Measurements from ENCODE around the gene CLECL1. TPM values are rescaled to one million over a fixed set of nuclear protein-coding genes. Genes with fewer than 3 reads are reported as not detected.

CLECL1 gene
- polyA plus RNA-seq, 1 of the 3 experiments (the other 2 are of a cell fraction), result not detected

- TF ChIP-seq PBX3 (IDR thresholded peaks at IDR 0.05) (no peak), GATA2 (CRISPR knock-in tag; IDR thresholded peaks at IDR 0.05) (no peak), ZBTB33 (IDR thresholded peaks at IDR 0.05; ENCODE audit: borderline replicate concordance, low read depth) (no peak), FOXM1 (IDR thresholded peaks at IDR 0.05; ENCODE audit: low read depth) (no peak)
These were observed 20.6 kb upstream of the CLECL1 start (continued) for GRCh38 chr12:9753498-9753897.

- 5% methylated on average over 2 of the region's 2 CpGs for WGBS (ENCODE audit: low lambda C conversion rate)
These were observed 20.2 kb upstream of the CLECL1 start for GRCh38 chr12:9753073-9753472.

More at GRCh38 chr12:9753073-9753472, 20.2 kb upstream of the CLECL1 start:
- CTCF ChIA-PET, result interaction anchor here (0.7 to 1.2 kb wide), 2 partner anchors 61 to 66 kb away, joined by 3 to 4 read pairs; no protein-coding TSS in a partner anchor
- no peaks in the 10 kb centered on the region for H3K36me3 ChIP-seq (replicated peaks in 1 of 2; ENCODE audit: control insufficient read depth in 1 of 2, insufficient read depth in 2 of 2, low read length in 1 of 2)
- no peak for DNase-seq
- TF ChIP-seq FOSL2 (IDR thresholded peaks at IDR 0.05; ENCODE audit: borderline replicate concordance, low read depth) (no peak), POLR2AphosphoS5 (IDR thresholded peaks at IDR 0.05; ENCODE audit: low read depth, low read length) (no peak), RFX5 (IDR thresholded peaks at IDR 0.05; ENCODE audit: low read length) (no peak), ZBTB33 (IDR thresholded peaks at IDR 0.05; ENCODE audit: borderline replicate concordance, low read depth) (no peak), REST (IDR thresholded peaks at IDR 0.05; ENCODE audit: low read depth, low read length) (no peak), FOXM1 (IDR thresholded peaks at IDR 0.05; ENCODE audit: low read depth) (no peak), ELF1 (IDR thresholded peaks at IDR 0.05) (no peak), RAD21 (IDR thresholded peaks at IDR 0.05; ENCODE audit: low read length) (no peak), TAF1 (IDR thresholded peaks at IDR 0.05; ENCODE audit: borderline replicate concordance, low read depth, low read length) (no peak), CHD2 (IDR thresholded peaks at IDR 0.05; ENCODE audit: low read length, partially characterized antibody) (no peak), GATA2 (CRISPR knock-in tag; IDR thresholded peaks at IDR 0.05) (no peak), USF1 (IDR thresholded peaks at IDR 0.05; ENCODE audit: borderline replicate concordance, low read depth) (no peak), PBX3 (IDR thresholded peaks at IDR 0.05) (no peak), USF2 (IDR thresholded peaks at IDR 0.05; ENCODE audit: borderline replicate concordance, low read depth, low read length) (no peak)
- no peak overlapping the region for H3K4me3 ChIP-seq (ENCODE audit: low read depth in 2 of 2, low read length in 1 of 2)
- POLR2A ChIA-PET, result no interaction called here
- no peaks in the 10 kb centered on the region for H3K9me3 ChIP-seq
- peaks cover 18% of the 10 kb centered on the region for H3K27me3 ChIP-seq (ENCODE audit: insufficient read depth)
- no peak overlapping the region for H3K4me2 ChIP-seq
- H3K79me2 ChIP-seq (ENCODE audit: insufficient read depth), result no peaks in the 10 kb centered on the region
- no peaks in the 10 kb centered on the region for H3K9me2 ChIP-seq
- no peaks in the 10 kb centered on the region for H3F3A ChIP-seq (replicated peaks; ENCODE audit: insufficient read depth)
- no peak overlapping the region for H3K9ac ChIP-seq
- H4K20me1 ChIP-seq (ENCODE audit: insufficient read depth), result no peaks in the 10 kb centered on the region
- no peak overlapping the region for H3K27ac ChIP-seq (ENCODE audit: low read depth in 2 of 2, low read length in 1 of 2)
- no peaks in the 10 kb centered on the region; a peak in 1 of 4 replicates for H3K4me1 ChIP-seq (ENCODE audit: control insufficient read depth in 1 of 2, insufficient read depth in 2 of 2, low read depth in 1 of 2, low read length in 1 of 2)
- no peak overlapping the region for H2AFZ ChIP-seq (ENCODE audit: low read depth)

Data from SK-N-SH (cell line).